DOHH2 (cell line): ENCODE data around the gene KCNA3.

ENCODE experiments used
- EZH2phosphoT487 ChIP-seq: fragments of 200-600 bp; sonication (generic); IDR thresholded peaks from 2 replicates; pipeline ENCODE4 v1.6.1; 2017; ENCODE audit warnings: borderline replicate concordance, mild to moderate bottlenecking, antibody characterized with exemption, low read length, moderate library complexity, mixed read lengths
- TF ChIP-seq, protein P1 (sequence below): fragments of 200-600 bp; sonication (generic); IDR thresholded peaks from one replicate; pipeline ENCODE4 v1.5.1; 2014; ENCODE audit warnings: antibody characterized with exemption, mild to moderate bottlenecking, low read depth, low read length; ENCODE audit not compliant: poor library complexity, severe bottlenecking

DNA sequence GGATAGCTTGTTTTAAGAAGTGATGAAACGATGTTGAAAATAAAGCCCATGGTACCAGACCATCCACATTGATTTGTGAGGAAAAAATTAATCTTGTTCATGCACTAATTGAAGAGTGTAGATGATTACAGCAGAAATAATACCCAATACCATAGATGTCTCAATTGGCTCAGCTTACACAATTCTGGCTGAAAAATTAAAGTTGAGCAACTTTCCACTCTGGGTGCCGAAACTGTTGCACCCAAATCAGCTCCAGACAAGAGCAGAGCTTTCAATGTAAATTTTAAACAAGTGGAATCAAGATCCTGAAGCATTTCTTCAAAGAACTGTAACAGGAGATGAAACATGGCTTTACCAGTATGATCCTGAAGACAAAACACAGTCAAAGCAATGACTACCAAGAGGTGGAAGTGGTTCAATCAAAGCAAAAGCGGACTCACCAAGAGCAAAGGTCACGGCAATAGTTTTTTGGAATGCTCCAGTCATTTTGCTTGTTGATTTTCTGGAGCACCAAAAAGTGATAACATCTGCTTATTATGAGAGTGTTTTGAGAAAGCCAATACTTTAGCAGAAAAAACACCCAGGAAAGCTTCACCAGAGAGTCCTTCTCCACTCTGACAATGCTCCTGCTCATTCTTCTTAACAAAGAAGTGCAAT lies 16.1 kb upstream of the KCNA3 start:
- TF ChIP-seq, protein P1, sequence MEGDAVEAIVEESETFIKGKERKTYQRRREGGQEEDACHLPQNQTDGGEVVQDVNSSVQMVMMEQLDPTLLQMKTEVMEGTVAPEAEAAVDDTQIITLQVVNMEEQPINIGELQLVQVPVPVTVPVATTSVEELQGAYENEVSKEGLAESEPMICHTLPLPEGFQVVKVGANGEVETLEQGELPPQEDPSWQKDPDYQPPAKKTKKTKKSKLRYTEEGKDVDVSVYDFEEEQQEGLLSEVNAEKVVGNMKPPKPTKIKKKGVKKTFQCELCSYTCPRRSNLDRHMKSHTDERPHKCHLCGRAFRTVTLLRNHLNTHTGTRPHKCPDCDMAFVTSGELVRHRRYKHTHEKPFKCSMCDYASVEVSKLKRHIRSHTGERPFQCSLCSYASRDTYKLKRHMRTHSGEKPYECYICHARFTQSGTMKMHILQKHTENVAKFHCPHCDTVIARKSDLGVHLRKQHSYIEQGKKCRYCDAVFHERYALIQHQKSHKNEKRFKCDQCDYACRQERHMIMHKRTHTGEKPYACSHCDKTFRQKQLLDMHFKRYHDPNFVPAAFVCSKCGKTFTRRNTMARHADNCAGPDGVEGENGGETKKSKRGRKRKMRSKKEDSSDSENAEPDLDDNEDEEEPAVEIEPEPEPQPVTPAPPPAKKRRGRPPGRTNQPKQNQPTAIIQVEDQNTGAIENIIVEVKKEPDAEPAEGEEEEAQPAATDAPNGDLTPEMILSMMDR = no peak
- TF ChIP-seq EZH2phosphoT487 = no peak
